Stimulated activated memory B cell treated with anti-CD40 and anti-IgM and Interleukin-4, amounts not matched to agents 10 μg/mL and 1 μg/mL and 100 μg/mL, for 72 hours (primary cell): ENCODE measurements around the gene USF2.

Experiments used
- ATAC-seq: fragments of 150-1000 bp; cut with Tn5 transposase; 2 replicates; pipeline ENCODE4 v1.10.0; 2021
- H3K27ac Mint-ChIP-seq: one replicate; pipeline ENCODE4 v1.8.0; 2022; ENCODE audit warnings: mild to moderate bottlenecking, mixed read lengths
- H3K27me3 Mint-ChIP-seq: one replicate; pipeline ENCODE4 v1.8.0; 2022; ENCODE audit warnings: mixed read lengths
- H3K36me3 Mint-ChIP-seq: one replicate; pipeline ENCODE4 v1.8.0; 2022; ENCODE audit warnings: mixed read lengths
- H3K4me1 Mint-ChIP-seq: one replicate; pipeline ENCODE4 v1.8.0; 2022; ENCODE audit warnings: mixed read lengths
- H3K4me3 Mint-ChIP-seq: one replicate; pipeline ENCODE4 v1.8.0; 2022; ENCODE audit warnings: mild to moderate bottlenecking, moderate library complexity, mixed read lengths
- H3K9me3 Mint-ChIP-seq: one replicate; pipeline ENCODE4 v1.8.0; 2022; ENCODE audit warnings: mixed read lengths

Gene USF2

GRCh38 chr19:35267818-35268535 is 785 bp upstream of the USF2 start:
- peak overlapping the region; percentile 98 for H3K27ac Mint-ChIP-seq
- ATAC-seq, result peak; percentile 76
- H3K4me1 Mint-ChIP-seq, result peaks cover 68% of the 10 kb centered on the region
- no peaks in the 10 kb centered on the region for H3K9me3 Mint-ChIP-seq
- peak overlapping the region; percentile 95 for H3K4me3 Mint-ChIP-seq
- H3K36me3 Mint-ChIP-seq, result peaks cover 28% of the 10 kb centered on the region
- no peaks in the 10 kb centered on the region for H3K27me3 Mint-ChIP-seq

DNA sequence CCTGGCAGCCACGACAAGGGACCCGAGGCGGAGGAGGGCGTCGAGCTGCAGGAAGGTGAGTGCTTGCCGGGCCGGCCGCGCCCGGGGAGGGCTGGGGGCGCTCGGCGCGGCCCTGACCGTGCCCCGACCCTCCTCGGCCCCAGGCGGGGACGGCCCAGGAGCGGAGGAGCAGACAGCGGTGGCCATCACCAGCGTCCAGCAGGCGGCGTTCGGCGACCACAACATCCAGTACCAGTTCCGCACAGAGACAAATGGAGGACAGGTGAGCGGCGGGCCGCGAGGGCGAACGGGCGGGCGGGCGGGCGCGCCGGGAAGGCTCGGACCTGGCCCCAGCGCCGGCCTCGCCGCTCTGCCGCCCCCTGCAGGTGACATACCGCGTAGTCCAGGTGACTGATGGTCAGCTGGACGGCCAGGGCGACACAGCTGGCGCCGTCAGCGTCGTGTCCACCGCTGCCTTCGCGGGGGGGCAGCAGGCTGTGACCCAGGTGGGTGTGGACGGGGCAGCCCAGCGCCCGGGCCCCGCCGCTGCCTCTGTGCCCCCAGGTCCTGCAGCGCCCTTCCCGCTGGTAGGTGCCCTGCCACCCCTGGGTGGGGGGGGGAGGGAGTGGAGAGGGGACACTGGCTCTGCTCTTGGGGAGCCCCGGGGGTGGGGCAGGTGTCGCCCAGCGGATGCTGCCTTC is 816 bp downstream of the USF2 start:
- Mint-ChIP-seq H3K36me3 (peaks cover 44% of the 10 kb centered on the region), H3K27ac (peak overlapping the region; percentile 34), H3K27me3 (no peaks in the 10 kb centered on the region), H3K4me1 (peaks cover 75% of the 10 kb centered on the region), H3K9me3 (no peaks in the 10 kb centered on the region), H3K4me3 (peak overlapping the region; percentile 69)
- ATAC-seq, result peak; percentile 86

GRCh38 chr19:35270381-35270811 is 1.6 kb downstream of the USF2 start:
- Mint-ChIP-seq H3K4me3 (peak overlapping the region; percentile 69), H3K27me3 (no peaks in the 10 kb centered on the region), H3K4me1 (peaks cover 66% of the 10 kb centered on the region), H3K9me3 (no peaks in the 10 kb centered on the region), H3K27ac (peak overlapping the region; percentile 1), H3K36me3 (peaks cover 52% of the 10 kb centered on the region)
- ATAC-seq, result no peak

DNA sequence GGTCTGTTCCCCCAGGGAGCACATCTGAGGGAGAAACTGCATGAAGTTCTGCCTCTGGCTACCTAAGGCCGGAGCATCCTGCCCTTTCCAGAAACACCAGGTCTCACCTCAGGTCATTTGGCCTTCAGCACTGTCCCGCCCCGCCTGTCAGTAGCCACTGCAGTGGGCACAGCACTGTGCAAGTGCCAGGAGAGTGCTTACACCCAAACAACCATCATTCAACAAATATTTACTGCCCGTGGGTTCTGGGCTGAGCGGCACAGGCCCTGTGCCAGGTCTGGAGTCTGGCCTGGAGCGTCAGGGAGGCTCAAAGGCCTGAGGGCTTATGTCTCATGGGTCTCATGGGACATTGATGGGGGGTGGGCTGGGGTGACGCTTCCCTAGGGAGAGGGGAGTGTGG is 2.8 kb downstream of the USF2 start:
- Mint-ChIP-seq H3K4me1 (peaks cover 55% of the 10 kb centered on the region), H3K36me3 (peaks cover 56% of the 10 kb centered on the region), H3K4me3 (peak overlapping the region; percentile 2), H3K27me3 (no peaks in the 10 kb centered on the region), H3K27ac (peak overlapping the region; percentile 75), H3K9me3 (no peaks in the 10 kb centered on the region)
- ATAC-seq, result no peak

DNA sequence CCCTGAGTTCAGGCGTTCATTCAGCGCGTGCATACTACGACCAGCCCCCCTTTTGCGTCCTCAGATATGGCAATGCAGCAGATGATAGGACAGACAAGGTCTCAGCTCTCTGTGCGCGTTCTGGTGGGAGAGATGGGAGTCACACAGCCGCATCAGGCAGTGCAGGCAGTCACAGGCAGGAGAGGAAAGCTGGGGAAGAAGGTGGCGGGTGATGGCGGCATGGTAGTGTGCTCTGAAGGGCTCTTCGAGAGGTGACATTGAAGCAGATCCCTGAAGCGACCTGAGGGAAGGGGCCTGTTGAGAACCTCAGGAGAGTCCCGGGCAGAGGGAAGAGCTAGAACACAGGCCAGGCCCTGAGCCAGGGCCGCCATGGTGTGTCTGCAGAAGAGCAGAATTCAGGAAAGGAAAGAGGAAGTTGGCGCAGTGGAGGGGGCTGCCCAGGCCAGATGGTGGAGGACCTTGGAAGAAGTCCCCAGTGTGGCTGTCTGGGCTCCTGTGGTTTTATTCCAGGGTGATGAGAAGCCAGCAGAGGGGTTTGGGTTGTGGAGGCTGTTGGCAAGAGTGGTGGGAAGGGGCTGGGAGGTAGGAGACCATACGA is 3.5 kb downstream of the USF2 start:
- Mint-ChIP-seq H3K36me3 (peaks cover 62% of the 10 kb centered on the region), H3K4me1 (peaks cover 53% of the 10 kb centered on the region), H3K9me3 (no peaks in the 10 kb centered on the region), H3K27me3 (no peaks in the 10 kb centered on the region), H3K27ac (peak overlapping the region; percentile 75), H3K4me3 (peak overlapping the region; percentile 35)
- no peak for ATAC-seq

DNA sequence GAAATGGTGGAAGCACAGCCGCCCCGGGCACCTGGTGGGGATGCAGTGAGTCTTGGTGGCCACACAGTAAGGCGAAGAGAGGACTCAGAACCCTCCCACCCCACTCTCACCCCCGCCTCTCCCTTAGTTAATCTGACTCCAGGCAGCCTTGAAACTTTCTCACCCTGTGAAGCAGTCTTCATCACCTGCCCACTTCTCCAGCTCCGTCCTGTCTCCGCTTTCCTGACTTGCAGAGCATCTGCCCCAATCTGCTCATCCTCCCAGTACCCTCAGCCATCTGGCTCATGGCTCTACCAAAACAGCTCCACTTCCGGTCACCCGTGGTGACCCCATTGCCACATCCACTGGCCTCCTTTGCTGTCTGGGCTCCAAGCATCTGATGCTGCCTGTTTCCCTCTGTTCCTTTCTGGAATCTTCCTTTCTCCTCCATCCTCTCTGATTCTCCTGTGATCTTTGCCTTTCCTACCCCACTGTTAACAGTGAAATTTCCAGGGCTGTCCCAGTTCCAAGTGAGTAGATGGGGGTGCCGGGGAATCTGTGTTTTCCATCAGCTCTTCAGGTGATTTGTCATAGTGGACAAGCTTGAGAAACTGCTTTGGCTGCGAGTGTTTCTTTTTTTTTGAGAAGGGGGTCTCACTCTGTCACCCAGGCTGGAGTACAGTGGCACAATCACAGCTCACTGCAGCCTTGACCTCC is 4.3 kb downstream of the USF2 start:
- H3K27ac Mint-ChIP-seq, result peak overlapping the region; percentile 75
- no peak for ATAC-seq
- H3K4me3 Mint-ChIP-seq, result no peak overlapping the region
- H3K36me3 Mint-ChIP-seq, result peaks cover 65% of the 10 kb centered on the region
- H3K27me3 Mint-ChIP-seq, result no peaks in the 10 kb centered on the region
- H3K9me3 Mint-ChIP-seq, result no peaks in the 10 kb centered on the region
- peaks cover 52% of the 10 kb centered on the region for H3K4me1 Mint-ChIP-seq

DNA sequence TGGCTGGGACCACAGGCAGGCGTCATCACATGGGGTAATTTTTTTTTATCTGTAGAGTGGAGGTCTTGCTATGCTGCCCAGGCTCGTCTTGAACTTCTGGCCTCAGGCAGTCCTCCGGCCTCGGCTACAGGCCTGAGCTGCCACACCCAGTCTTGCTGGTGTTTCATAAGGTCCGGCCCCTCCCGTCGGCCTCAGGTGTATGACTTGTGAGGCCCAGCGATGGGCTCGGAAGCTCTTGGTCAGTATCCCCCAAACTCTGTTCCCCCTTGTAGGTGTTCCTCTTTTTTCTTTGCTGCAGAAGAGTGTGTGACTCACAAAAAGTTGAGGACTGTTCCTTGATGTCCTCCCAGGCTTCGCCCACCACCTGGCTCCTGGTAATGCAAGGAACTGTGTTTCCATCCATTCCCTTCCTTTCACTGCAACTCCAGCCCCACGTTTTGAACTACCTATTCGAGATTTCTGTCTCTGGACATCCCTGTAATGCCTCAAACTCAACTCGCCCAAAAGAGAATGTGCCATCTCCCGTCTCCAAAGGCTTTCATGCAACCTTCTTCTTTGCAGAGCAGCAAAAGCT is 5.0 kb downstream of the USF2 start:
- H3K27ac Mint-ChIP-seq, result peak overlapping the region; percentile 75

DNA sequence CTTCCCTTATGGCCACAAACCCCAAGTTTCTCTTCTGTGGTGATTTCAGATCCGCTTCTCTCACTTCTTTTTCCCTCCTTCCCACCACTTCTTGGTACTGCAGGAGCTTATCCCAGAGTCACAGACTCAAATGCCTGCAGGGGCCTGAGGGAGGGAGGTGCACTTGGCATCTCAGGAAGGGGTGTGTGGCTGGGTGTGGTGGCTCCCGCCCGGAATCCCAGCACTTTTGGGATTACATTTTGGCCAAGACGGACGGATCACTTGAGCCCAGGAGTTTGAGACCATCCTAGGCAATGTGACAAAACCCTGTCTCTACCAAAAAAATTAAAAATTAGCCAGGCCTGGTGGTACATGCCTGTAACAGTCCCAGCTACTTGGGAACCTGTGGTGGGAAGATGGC is 5.6 kb downstream of the USF2 start:
- Mint-ChIP-seq H3K4me1 (peaks cover 55% of the 10 kb centered on the region), H3K4me3 (no peak overlapping the region), H3K36me3 (peaks cover 74% of the 10 kb centered on the region), H3K9me3 (no peaks in the 10 kb centered on the region), H3K27me3 (no peaks in the 10 kb centered on the region), H3K27ac (peak overlapping the region; percentile 75)
- ATAC-seq, result no peak

More for the DNA sequence above, 5.0 kb downstream of the USF2 start:
- ATAC-seq, result no peak
- Mint-ChIP-seq H3K4me3 (no peak overlapping the region), H3K36me3 (peaks cover 68% of the 10 kb centered on the region), H3K9me3 (no peaks in the 10 kb centered on the region), H3K4me1 (peaks cover 52% of the 10 kb centered on the region), H3K27me3 (no peaks in the 10 kb centered on the region)

GRCh38 chr19:35276706-35277281 is 8.0 kb downstream of the USF2 start:
- H3K27me3 Mint-ChIP-seq, result no peaks in the 10 kb centered on the region
- peaks cover 64% of the 10 kb centered on the region for H3K36me3 Mint-ChIP-seq
- H3K27ac Mint-ChIP-seq, result peak overlapping the region; percentile 45
- no peak for ATAC-seq
- H3K4me1 Mint-ChIP-seq, result peaks cover 61% of the 10 kb centered on the region
- H3K9me3 Mint-ChIP-seq, result no peaks in the 10 kb centered on the region
- no peak overlapping the region for H3K4me3 Mint-ChIP-seq

DNA sequence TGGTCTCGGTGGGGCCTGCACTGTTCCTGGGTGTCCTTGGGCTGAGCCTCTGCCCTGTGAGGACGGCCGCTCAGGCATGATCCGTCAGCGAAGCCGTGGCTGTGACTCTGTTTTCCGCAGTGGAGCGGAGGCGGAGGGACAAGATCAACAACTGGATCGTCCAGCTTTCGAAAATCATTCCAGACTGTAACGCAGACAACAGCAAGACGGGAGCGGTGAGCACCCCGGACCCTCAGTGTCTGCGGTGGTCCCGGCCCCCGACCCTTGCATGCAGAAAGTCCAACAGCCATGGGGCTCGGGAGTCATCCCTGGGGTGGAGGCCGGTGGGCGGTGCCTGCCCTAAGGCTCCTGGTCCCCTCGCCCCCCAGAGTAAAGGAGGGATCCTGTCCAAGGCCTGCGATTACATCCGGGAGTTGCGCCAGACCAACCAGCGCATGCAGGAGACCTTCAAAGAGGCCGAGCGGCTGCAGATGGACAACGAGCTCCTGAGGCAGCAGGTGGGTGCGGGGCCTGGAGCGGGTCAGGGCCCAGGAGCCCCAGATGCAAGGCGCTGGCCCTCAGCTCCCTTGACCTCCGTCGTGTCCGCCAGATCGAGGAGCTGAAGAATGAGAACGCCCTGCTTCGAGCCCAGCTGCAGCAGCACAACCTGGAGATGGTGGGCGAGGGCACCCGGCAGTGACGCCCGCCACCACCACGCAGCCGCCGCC is 10.0 kb downstream of the USF2 start:
- H3K4me1 Mint-ChIP-seq, result peaks cover 61% of the 10 kb centered on the region
- H3K27ac Mint-ChIP-seq, result no peak overlapping the region
- H3K4me3 Mint-ChIP-seq, result no peak overlapping the region
- ATAC-seq, result no peak
- no peaks in the 10 kb centered on the region for H3K27me3 Mint-ChIP-seq
- H3K36me3 Mint-ChIP-seq, result peaks cover 47% of the 10 kb centered on the region
- H3K9me3 Mint-ChIP-seq, result no peaks in the 10 kb centered on the region

DNA sequence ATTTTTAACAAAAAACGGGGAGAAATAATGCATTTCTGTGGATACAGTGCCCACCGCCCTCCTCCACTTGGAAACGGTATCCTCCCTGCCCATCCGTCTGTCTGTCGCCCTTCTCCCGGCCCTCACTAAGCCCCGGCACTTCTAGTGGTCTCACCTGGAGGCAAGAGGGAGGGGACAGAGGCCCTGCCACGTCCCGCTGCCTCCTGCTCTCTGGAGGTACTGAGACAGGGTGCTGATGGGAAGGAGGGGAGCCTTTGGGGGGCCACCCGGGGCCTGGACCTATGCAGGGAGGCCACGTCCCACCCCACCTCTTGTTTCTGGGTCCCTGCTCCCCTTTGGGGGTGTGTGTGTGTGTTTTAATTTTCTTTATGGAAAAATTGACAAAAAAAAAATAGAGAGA is 10.6 kb downstream of the USF2 start:
- H3K36me3 Mint-ChIP-seq, result peaks cover 41% of the 10 kb centered on the region
- H3K27ac Mint-ChIP-seq, result no peak overlapping the region
- ATAC-seq, result no peak
- no peaks in the 10 kb centered on the region for H3K27me3 Mint-ChIP-seq
- H3K4me1 Mint-ChIP-seq, result peaks cover 54% of the 10 kb centered on the region
- H3K4me3 Mint-ChIP-seq, result no peak overlapping the region
- H3K9me3 Mint-ChIP-seq, result no peaks in the 10 kb centered on the region

GRCh38 chr19:35279985-35280821 is 11.4 kb downstream of the USF2 start:
- H3K9me3 Mint-ChIP-seq, result no peaks in the 10 kb centered on the region
- no peaks in the 10 kb centered on the region for H3K27me3 Mint-ChIP-seq
- H3K27ac Mint-ChIP-seq, result peak overlapping the region; percentile 9
- H3K4me1 Mint-ChIP-seq, result peaks cover 53% of the 10 kb centered on the region
- H3K36me3 Mint-ChIP-seq, result peaks cover 32% of the 10 kb centered on the region
- peak; percentile 65 for ATAC-seq
- no peak overlapping the region for H3K4me3 Mint-ChIP-seq

DNA sequence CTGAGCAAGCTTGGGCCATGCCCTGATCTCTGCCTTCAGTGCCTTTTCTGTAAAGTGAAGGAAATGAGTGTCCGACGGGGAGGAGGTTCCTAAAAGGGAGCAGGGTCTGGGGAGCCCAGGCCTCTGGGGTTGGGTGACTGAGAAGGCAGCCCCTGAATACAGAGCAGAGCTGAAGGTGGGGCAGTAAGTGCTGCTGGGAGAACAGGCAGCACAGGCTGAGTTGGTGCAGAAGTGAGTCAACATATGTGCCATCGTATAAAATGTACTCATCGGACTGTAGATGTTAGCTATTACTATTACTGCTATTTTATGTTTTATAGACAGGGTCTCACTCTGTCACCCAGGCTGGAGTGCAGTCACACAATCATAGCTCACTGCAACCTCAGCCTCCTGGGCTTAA is 12.5 kb downstream of the USF2 start:
- Mint-ChIP-seq H3K4me3 (no peak overlapping the region), H3K9me3 (no peaks in the 10 kb centered on the region), H3K27me3 (no peaks in the 10 kb centered on the region), H3K27ac (peak overlapping the region; percentile 9), H3K4me1 (peaks cover 53% of the 10 kb centered on the region), H3K36me3 (peaks cover 24% of the 10 kb centered on the region)
- ATAC-seq, result peak; percentile 21
